Body of pancreas (tissue), 4 donors: Measurements from ENCODE around the gene DDX39A.

ENCODE experiments used
- CTCF ChIP-seq, 7 experiments: fragments of 450-650 bp in 4 of 7; fragments of 200-600 bp in 3 of 7; sonication (generic) in 3 of 7; IDR thresholded peaks; one replicate each; pipeline ENCODE4 v1.5.1; 2016 to 2019; ENCODE audit warnings: antibody characterized with exemption in 7 of 7
- POLR2A ChIP-seq, 3 donors: fragments of 450-650 bp; IDR thresholded peaks; one replicate each; pipeline ENCODE4 v1.6.1; 2016; ENCODE audit warnings: antibody characterized with exemption in 3 of 3, mild to moderate bottlenecking in 2 of 3

DNA sequence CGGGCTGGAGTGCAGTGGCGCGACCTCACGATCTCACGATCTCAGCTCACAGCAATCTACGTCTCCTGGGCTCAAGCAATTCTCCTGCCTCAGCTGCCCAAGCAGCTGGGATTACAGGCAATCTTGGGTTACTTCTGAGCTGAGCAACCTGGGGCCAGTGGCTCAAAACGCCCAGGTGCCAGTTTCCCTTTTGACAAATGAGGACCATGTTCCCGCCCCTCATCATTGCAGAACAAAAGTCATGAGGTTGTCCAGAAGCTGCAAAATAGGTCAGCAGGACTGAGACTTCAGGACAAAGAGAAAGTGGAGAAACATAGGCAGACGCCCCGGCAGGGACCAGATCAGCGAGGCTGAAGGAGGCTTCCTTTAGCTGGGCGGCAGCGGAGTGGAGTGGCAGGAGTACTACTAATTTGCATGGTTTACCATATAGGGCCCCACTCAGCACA is 41.2 kb downstream of the DDX39A start:
- TF ChIP-seq POLR2A (IDR thresholded peaks at IDR 0.05) = no peak
- TF ChIP-seq CTCF (IDR thresholded peaks at IDR 0.05) = no peak
